GM20000 (cell line): ENCODE data around the gene MS4A18.
"Not testable (repeated sequence)": the region's sequence is repeated elsewhere in the genome, so short reads cannot be mapped to it uniquely, and the experiment has no call there.

Source experiments
- DNase-seq: peaks from one replicate; pipeline ENCODE4 v3.0.0; 2012; ENCODE audit warnings: low spot score
- TF ChIP-seq, protein P1 (sequence below): IDR thresholded peaks from 2 replicates; pipeline ENCODE4 v1.5.1; 2012; ENCODE audit warnings: mild to moderate bottlenecking, control low read depth; ENCODE audit errors: extremely low read depth, missing control alignments

MS4A18 gene

DNA sequence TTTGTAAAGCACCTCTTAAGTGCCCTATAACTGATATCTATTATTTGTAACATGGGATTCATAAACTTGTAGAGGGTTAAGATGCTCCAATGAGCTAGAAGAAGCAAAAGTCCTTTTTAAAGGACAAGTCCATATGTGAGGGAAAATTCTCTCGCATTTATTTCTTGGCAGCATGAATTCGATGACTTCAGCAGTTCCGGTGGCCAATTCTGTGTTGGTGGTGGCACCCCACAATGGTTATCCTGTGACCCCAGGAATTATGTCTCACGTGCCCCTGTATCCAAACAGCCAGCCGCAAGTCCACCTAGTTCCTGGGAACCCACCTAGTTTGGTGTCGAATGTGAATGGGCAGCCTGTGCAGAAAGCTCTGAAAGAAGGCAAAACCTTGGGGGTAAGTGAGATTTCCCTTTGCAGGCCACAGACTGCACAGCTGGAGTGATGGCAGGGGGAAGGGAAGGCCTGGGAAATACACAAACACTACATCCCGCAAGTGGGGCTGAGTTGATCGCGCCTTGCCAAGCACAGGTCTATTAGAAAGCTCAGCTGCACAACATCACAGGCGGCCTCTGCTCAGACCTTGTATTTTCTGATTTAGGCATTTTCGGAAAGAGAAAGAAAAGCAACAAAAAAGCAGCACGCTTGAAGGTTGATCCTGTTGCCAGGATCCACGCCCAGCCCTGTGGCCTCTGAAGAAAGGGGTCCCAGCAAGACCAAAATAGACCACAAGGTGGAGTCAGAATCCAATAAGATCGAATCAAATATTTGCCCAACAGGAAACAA lies 23.6 kb upstream of the MS4A18 start:
- TF ChIP-seq, protein P1, sequence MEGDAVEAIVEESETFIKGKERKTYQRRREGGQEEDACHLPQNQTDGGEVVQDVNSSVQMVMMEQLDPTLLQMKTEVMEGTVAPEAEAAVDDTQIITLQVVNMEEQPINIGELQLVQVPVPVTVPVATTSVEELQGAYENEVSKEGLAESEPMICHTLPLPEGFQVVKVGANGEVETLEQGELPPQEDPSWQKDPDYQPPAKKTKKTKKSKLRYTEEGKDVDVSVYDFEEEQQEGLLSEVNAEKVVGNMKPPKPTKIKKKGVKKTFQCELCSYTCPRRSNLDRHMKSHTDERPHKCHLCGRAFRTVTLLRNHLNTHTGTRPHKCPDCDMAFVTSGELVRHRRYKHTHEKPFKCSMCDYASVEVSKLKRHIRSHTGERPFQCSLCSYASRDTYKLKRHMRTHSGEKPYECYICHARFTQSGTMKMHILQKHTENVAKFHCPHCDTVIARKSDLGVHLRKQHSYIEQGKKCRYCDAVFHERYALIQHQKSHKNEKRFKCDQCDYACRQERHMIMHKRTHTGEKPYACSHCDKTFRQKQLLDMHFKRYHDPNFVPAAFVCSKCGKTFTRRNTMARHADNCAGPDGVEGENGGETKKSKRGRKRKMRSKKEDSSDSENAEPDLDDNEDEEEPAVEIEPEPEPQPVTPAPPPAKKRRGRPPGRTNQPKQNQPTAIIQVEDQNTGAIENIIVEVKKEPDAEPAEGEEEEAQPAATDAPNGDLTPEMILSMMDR, result peak; percentile 27
- peak; percentile 46 for DNase-seq

DNA sequence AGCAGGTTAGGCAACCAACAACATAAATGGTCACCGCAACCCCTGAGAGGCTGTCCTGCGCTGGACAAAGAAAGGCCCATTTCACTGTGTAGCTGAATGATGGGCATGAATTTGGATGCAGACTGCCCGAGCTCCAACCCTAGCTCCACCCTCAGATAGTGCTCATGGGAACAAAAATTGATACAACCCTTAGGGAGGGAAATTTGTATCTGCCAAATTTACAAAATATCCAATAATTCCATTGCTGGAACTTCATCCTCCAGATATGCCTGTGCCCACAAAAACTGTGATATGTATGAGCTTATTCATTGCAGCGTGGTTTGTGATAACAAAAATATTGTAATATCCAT lies 23.1 kb upstream of the MS4A18 start:
- no peak for DNase-seq
- TF ChIP-seq, protein P1, result no peak

DNA sequence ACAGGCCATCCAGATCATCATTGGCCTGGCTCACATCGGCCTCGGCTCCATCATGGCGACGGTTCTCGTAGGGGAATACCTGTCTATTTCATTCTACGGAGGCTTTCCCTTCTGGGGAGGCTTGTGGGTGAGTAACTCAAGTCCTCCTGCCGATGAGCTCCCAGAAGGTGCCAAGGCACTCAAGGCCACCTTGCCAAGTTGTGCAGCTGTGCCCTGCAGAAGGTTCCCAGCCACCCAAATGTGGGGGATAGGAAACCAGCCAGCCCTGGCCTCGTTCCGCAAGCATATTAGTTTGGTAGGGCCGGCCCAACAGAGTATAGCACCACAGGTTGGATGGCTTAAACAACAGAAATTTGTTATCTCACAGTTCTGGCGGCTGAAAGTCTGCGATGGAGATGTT lies 21.1 kb upstream of the MS4A18 start:
- TF ChIP-seq, protein P1, result no peak
- no peak for DNase-seq

DNA sequence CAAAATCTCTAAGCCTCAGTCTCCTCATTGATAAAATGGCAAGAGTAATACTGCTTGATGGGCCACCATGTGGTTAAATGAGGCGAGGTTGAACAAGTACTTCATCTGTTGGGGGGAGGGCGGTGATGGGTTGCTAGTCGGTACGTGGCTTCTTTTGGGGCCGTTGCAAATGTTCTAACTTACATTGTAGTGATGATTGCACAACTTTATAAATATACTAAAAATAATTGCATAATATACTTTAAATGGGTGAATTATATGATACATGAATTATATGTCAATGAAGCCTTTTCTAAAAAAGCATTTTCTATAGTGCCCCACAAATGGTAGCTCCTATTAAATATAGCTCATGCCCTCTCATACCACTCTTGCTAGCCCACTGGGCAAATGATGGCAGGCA lies 18.6 kb upstream of the MS4A18 start:
- no peak for DNase-seq
- TF ChIP-seq, protein P1, result no peak

DNA sequence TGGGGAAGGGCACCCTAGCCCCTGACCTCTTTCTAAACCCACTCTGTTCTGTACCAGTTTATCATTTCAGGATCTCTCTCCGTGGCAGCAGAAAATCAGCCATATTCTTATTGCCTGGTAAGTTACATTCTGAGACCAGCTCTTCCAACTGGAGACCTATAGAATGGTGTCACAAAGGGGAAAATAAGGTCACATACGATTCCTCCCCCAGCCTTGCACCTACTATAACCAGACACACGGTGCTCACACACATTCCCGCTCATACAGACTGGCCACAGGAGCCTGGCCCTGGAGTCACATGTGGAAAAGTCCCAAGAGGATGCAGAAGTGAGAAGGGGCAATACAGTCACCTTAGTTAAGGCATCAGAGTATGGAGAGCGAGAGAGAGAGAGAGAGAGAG lies 17.6 kb upstream of the MS4A18 start:
- no peak for DNase-seq
- TF ChIP-seq, protein P1, result no peak

DNA sequence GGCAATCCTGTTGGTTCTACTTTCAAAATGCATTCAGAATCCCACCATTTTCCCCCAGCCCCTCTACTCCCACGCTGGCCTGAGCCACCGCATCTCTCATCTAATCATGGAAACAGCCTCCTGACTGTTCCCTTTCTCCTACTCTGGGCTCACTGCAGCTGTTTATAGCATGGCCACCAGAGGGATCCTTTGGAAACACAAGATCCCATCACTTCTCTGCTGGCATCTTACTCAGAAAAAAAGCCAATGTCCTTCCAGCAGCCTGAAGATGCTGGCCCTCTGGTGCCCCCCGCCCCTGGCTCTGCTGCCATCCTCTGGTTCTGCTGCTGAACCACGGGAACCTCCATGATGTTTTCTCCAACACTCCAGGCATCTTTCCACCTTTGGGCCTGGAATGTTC lies 14.0 kb upstream of the MS4A18 start:
- no peak for DNase-seq
- TF ChIP-seq, protein P1, result no peak

DNA sequence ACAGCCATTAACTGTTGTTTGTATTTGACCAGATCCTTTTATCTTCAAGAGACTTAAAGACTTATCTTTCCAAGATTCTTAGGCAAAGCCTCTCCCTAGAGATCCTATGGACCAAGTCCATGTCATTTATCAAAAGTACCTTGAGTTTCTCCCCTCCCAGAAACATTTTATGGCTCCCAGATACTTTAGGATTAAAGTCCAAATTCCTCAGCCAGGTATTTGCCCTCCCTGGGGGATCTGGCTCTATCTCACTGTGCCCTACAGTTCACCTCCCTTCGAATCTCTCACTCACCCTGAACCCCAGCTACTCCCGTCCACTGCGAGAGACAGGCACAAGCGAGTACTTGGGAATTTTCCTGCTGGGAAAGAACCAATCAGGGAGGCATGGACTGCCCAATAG lies 13.2 kb upstream of the MS4A18 start:
- no peak for DNase-seq
- TF ChIP-seq, protein P1, result no peak

DNA sequence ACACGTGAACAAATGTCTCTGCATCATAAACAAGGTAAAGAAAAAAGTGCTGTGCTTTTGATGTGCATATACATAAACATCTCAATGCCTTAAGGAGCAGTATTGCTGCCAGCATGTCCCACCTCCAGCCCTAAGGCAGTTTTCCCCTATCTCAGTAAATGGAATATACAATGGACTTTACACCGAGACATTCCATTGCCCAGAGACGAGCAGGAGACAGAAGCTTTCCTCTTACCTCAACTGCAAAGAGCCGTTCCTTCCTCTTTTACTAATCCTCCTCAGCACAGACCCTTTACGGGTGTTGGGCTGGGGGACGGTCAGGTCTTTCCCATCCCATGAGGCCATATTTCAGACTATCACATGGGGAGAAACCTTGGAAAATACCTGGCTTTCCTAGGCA lies 11.1 kb upstream of the MS4A18 start:
- DNase-seq, result not testable (repeated sequence)
